Naive thymus-derived CD8-positive, alpha-beta T cell (primary cell): ENCODE results near the gene HAPSTR1. TPM values are rescaled to one million over a fixed set of nuclear protein-coding genes. Genes with fewer than 3 reads are reported as not detected.
"Not testable (repeated sequence)": the region's sequence is repeated elsewhere in the genome, so short reads cannot be mapped to it uniquely, and the experiment has no call there.

Experiments used
- ATAC-seq, 2 donors: fragments of 150-1000 bp; cut with Tn5 transposase in 1 of 2; sonication (Bioruptor Pico), chemical (Tn5 transposase) in 1 of 2; 1 replicate in 1 of 2; 2 replicates in 1 of 2; pipeline ENCODE4 v1.10.0; 2021; ENCODE audit warnings: mild to moderate bottlenecking in 2 of 2, moderate library complexity in 2 of 2
- POLR2A ChIA-PET: fragments of 350-600 bp; sonication (Branson Sonifier 250); formaldehyde crosslinking; loops from one replicate; lab custom pipeline; 2021; ENCODE audit warnings: antibody characterized with exemption; lab: Charles Lee
- DNase-seq, 10 donors: peaks; one replicate each; pipeline versions ENCODE4 v3.0.0 to v3.0.0-alpha.2; 2020 to 2022
- H3K27ac Mint-ChIP-seq, 10 donors: one replicate each; pipeline ENCODE4 v1.8.0; 2020 to 2022; ENCODE audit warnings: mild to moderate bottlenecking in 10 of 10, mixed read lengths in 10 of 10, moderate library complexity in 4 of 10, inconsistent platforms in 1 of 10
- H3K27me3 Mint-ChIP-seq, 5 donors: one replicate each; pipeline ENCODE4 v1.8.0; 2021 to 2022; ENCODE audit warnings: mixed read lengths in 5 of 5
- H3K36me3 Mint-ChIP-seq, 3 donors: one replicate each; pipeline ENCODE4 v1.8.0; 2020 to 2022; ENCODE audit warnings: mixed read lengths in 3 of 3, mild to moderate bottlenecking in 2 of 3, inconsistent platforms in 1 of 3
- H3K4me1 Mint-ChIP-seq, 4 donors: one replicate each; pipeline ENCODE4 v1.8.0; 2021 to 2022; ENCODE audit warnings: mixed read lengths in 4 of 4
- H3K4me3 Mint-ChIP-seq, 10 donors: one replicate each; pipeline ENCODE4 v1.8.0; 2020 to 2022; ENCODE audit warnings: mild to moderate bottlenecking in 10 of 10, mixed read lengths in 10 of 10, moderate library complexity in 6 of 10, inconsistent platforms in 1 of 10
- H3K9me3 Mint-ChIP-seq, 9 donors: one replicate each; pipeline ENCODE4 v1.8.0; 2020 to 2022; ENCODE audit warnings: mixed read lengths in 9 of 9, mild to moderate bottlenecking in 3 of 9, inconsistent platforms in 1 of 9, moderate library complexity in 1 of 9
- polyA plus RNA-seq, 3 donors: library from polyadenylated mRNA; unstranded; fragments of 300-500 nt; fragmentation: Illumina TruSeq; gene quantifications; one replicate each; pipeline ENCODE4 v1.2.3, GENCODE V29; 2021
- total RNA-seq, 8 experiments: library from RNA in 2 of 8; stranded (reverse) in 2 of 8; gene quantifications; one replicate each; pipeline ENCODE4 v1.2.3 and lab custom pipeline; 2021 to 2026

The HAPSTR1 gene
- total and polyA plus RNA-seq, 5 experiments from 2014 or later = 9.9 to 102 (median 16.5) TPM

- Mint-ChIP-seq H3K4me1 (peaks cover 4 to 30% (median 18%) of the 10 kb centered on the region in 4 donors), H3K36me3 (peaks cover 0 to 8% (median 4%) of the 10 kb centered on the region in 3 donors), H3K4me3 (no peak overlapping the region), H3K27ac (no peak overlapping the region), H3K9me3 (peaks cover 0 to 17% (median 7%) of the 10 kb centered on the region in 9 donors), H3K27me3 (no peaks in the 10 kb centered on the region)
- POLR2A ChIA-PET = no interaction called here
- DNase-seq (no peak), ATAC-seq (no peak)
Observed at GRCh38 chr16:9075299-9076071, 16.0 kb upstream of the HAPSTR1 start.

GRCh38 chr16:9077091-9077809 lies 14.2 kb upstream of the HAPSTR1 start:
- Mint-ChIP-seq H3K36me3 (peaks cover 0 to 8% (median 4%) of the 10 kb centered on the region in 3 donors), H3K4me3 (no peak overlapping the region), H3K4me1 (peaks cover 4 to 36% (median 19%) of the 10 kb centered on the region in 4 donors), H3K9me3 (peaks cover 0 to 17% (median 7%) of the 10 kb centered on the region in 9 donors), H3K27ac (peak overlapping the region in 4 of 10 donors; percentile 29 to 86 (median 52)), H3K27me3 (no peaks in the 10 kb centered on the region)
- ATAC-seq (no peak), DNase-seq (no peak)
- POLR2A ChIA-PET = interaction anchor here (4.5 kb wide), 1 partner anchor 14 kb away, joined by 46 read pairs; the partner anchor contains the start of gene HAPSTR1

GRCh38 chr16:9078467-9079429 lies 12.7 kb upstream of the HAPSTR1 start:
- H3K4me1 Mint-ChIP-seq = peaks cover 2 to 26% (median 11%) of the 10 kb centered on the region in 4 donors

GRCh38 chr16:9079430-9079812 lies 12.0 kb upstream of the HAPSTR1 start:
- POLR2A ChIA-PET = interaction anchor here (1.1 to 4.5 kb wide), 2 partner anchors 12 to 23 kb away, joined by 3 to 46 read pairs; partner anchors contain the start of gene HAPSTR1
- no peak for ATAC-seq
- Mint-ChIP-seq H3K27me3 (no peaks in the 10 kb centered on the region), H3K4me3 (no peak overlapping the region), H3K9me3 (peaks cover 0 to 17% (median 7%) of the 10 kb centered on the region in 9 donors), H3K4me1 (peaks cover 2 to 26% (median 11%) of the 10 kb centered on the region in 4 donors), H3K27ac (peak overlapping the region in 2 of 10 donors; percentile 52 to 78), H3K36me3 (peaks cover 0 to 8% (median 4%) of the 10 kb centered on the region in 3 donors)
- no peak for DNase-seq

More at GRCh38 chr16:9078467-9079429, 12.7 kb upstream of the HAPSTR1 start:
- not testable (repeated sequence) for H3K27me3 Mint-ChIP-seq, H3K36me3 Mint-ChIP-seq
- POLR2A ChIA-PET = interaction anchor here (1.1 to 4.5 kb wide), 2 partner anchors 13 to 24 kb away, joined by 3 to 46 read pairs; partner anchors contain the start of gene HAPSTR1
- H3K4me3 Mint-ChIP-seq = peak overlapping the region in 4 of 10 donors; percentile 36 to 60 (median 45)
- peak overlapping the region in 9 of 10 donors; percentile 60 to 87 (median 77) for H3K27ac Mint-ChIP-seq
- H3K9me3 Mint-ChIP-seq = peaks cover 0 to 17% (median 7%) of the 10 kb centered on the region in 9 donors
- peak in 4 of 10 donors; percentile 6 to 47 (median 28) for DNase-seq
- peak; percentile 50 to 74 for ATAC-seq

GRCh38 chr16:9081158-9081557 lies 10.3 kb upstream of the HAPSTR1 start:
- Mint-ChIP-seq H3K36me3 (peaks cover 0 to 8% (median 4%) of the 10 kb centered on the region in 3 donors), H3K4me1 (peaks cover 2 to 26% (median 11%) of the 10 kb centered on the region in 4 donors), H3K27ac (peak overlapping the region in 4 of 10 donors; percentile 22 to 84 (median 62)), H3K4me3 (peak overlapping the region in 1 of 10 donors; percentile 34), H3K9me3 (peaks cover 0 to 17% (median 7%) of the 10 kb centered on the region in 9 donors), H3K27me3 (no peaks in the 10 kb centered on the region)
- POLR2A ChIA-PET = interaction anchor here (4.5 kb wide), 1 partner anchor 10 kb away, joined by 46 read pairs; the partner anchor contains the start of gene HAPSTR1
- ATAC-seq (no peak), DNase-seq (no peak)

- no peak for DNase-seq
- POLR2A ChIA-PET = interaction anchor here (0.6 to 4.5 kb wide), 2 partner anchors 10 to 39 kb away, joined by 4 to 46 read pairs; partner anchors contain the start of gene HAPSTR1
- ATAC-seq = no peak
- Mint-ChIP-seq H3K4me3 (no peak overlapping the region), H3K36me3 (peaks cover 0 to 8% (median 4%) of the 10 kb centered on the region in 3 donors), H3K27ac (peak overlapping the region in 2 of 10 donors; percentile 59), H3K9me3 (peaks cover 0 to 17% (median 7%) of the 10 kb centered on the region in 9 donors), H3K27me3 (no peaks in the 10 kb centered on the region), H3K4me1 (peaks cover 2 to 26% (median 11%) of the 10 kb centered on the region in 4 donors)
Observed at GRCh38 chr16:9081843-9082242, 9.6 kb upstream of the HAPSTR1 start.

- Mint-ChIP-seq H3K4me3 (peak overlapping the region in 1 of 10 donors; percentile 48), H3K27ac (peak overlapping the region in 2 of 10 donors; percentile 40 to 44)
- DNase-seq = peak in 1 of 10 donors; percentile 43
Observed at GRCh38 chr16:9082422-9082821, 9.0 kb upstream of the HAPSTR1 start.

GRCh38 chr16:9087733-9088132 lies 3.7 kb upstream of the HAPSTR1 start:
- not testable (repeated sequence) for H3K36me3 Mint-ChIP-seq, ATAC-seq, H3K4me3 Mint-ChIP-seq, H3K27me3 Mint-ChIP-seq, DNase-seq, H3K9me3 Mint-ChIP-seq
- POLR2A ChIA-PET = interaction anchor here (0.7 kb wide), 2 partner anchors 79 to 412 kb away, joined by 3 to 5 read pairs; no protein-coding TSS in a partner anchor
- H3K27ac Mint-ChIP-seq = peak overlapping the region in 1 of 10 donors; percentile 55
- peaks cover 3 to 11% (median 6%) of the 10 kb centered on the region in 4 donors for H3K4me1 Mint-ChIP-seq

More at GRCh38 chr16:9082422-9082821, 9.0 kb upstream of the HAPSTR1 start:
- Mint-ChIP-seq H3K27me3 (no peaks in the 10 kb centered on the region), H3K36me3 (peaks cover 0 to 8% (median 4%) of the 10 kb centered on the region in 3 donors), H3K9me3 (peaks cover 0 to 15% (median 7%) of the 10 kb centered on the region in 9 donors), H3K4me1 (peaks cover 2 to 22% (median 11%) of the 10 kb centered on the region in 4 donors)
- POLR2A ChIA-PET = no interaction called here
- ATAC-seq = no peak

- H3K36me3 Mint-ChIP-seq = peaks cover 0 to 14% (median 12%) of the 10 kb centered on the region in 3 donors
- peak overlapping the region in 1 of 10 donors; percentile 3 for H3K27ac Mint-ChIP-seq
- peaks cover 11 to 22% (median 15%) of the 10 kb centered on the region in 4 donors for H3K4me1 Mint-ChIP-seq
- peaks cover 0 to 3% (median 0%) of the 10 kb centered on the region in 9 donors for H3K9me3 Mint-ChIP-seq
- POLR2A ChIA-PET = interaction anchor here (0.6 kb wide), 1 partner anchor 24 kb away, joined by 6 read pairs; no protein-coding TSS in a partner anchor
- DNase-seq (no peak), ATAC-seq (no peak)
- H3K27me3 Mint-ChIP-seq = peaks cover 0 to 4% (median 0%) of the 10 kb centered on the region in 5 donors
- peak overlapping the region in 1 of 10 donors; percentile 25 for H3K4me3 Mint-ChIP-seq
Observed at GRCh38 chr16:9088848-9089247, 2.6 kb upstream of the HAPSTR1 start.

GRCh38 chr16:9089660-9090059 lies 1.8 kb upstream of the HAPSTR1 start:
- ATAC-seq = no peak
- Mint-ChIP-seq H3K27me3 (peaks cover 0 to 4% (median 0%) of the 10 kb centered on the region in 5 donors), H3K4me1 (peaks cover 14 to 28% (median 22%) of the 10 kb centered on the region in 4 donors), H3K9me3 (peaks cover 0 to 3% (median 0%) of the 10 kb centered on the region in 9 donors), H3K36me3 (peaks cover 0 to 20% (median 12%) of the 10 kb centered on the region in 3 donors), H3K27ac (peak overlapping the region; percentile 73 to 97 (median 92)), H3K4me3 (peak overlapping the region; percentile 78 to 97 (median 89))
- POLR2A ChIA-PET = interaction anchor here (0.6 to 5.0 kb wide), 7 partner anchors 10 to 135 kb away, joined by 3 to 68 read pairs (median 11); no protein-coding TSS in a partner anchor
- no peak for DNase-seq
